ENCODE results near the gene PCCB.
"Not testable (repeated sequence)": the region's sequence is repeated elsewhere in the genome, so short reads cannot be mapped to it uniquely, and the experiment has no call there.

PCCB gene

DNA sequence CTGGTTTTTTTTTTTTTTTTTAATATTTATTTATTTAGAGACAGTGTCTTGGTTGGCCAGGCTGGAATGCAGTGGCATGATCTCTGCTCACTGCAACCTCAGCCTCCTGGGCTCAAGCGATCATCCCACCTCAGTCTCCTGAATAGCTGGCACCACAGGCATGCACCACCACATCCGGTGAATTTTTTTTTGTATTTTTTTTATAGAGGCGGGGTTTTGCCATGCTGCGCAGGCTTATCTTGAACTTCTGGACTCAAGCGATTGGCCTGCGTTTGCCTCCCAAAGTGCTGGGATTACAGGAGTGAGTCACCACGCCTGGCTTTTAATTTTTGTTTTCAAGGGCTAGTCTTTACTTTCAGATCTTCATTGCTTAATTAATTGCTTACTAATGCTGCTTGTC lies 13.1 kb downstream of the PCCB start:
- DNase-seq: no peak

DNA sequence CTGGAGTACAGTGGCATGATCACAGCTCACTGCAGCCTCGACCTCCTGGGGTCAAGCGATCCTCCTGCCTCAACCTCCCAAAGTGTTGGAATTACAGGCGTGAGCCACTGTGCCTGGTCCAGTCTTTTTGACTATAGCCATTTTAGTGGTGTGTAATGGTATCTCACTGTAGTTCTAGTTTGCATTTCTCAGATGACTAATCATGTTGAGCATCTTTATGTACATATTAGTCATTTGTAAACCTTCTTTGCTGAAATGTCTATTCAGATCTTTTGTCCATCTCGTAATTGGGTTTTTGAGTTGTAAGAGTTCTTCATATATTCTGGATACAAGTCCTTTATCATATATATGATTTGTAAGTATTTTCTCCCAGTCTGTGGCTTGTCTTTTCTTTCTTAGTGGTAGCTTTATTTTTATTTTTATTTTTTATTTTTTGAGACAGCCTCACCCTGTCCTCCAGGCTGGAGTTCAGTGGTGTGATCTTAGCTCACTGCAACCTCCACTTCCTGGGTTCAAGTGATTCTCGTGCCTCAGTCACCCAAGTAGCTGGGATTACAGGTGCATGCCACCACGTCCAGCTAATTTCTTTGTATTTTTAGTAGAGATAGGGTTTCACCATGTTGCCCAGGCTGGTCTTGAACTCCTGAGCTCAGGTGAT lies 16.5 kb downstream of the PCCB start:
- DNase-seq: not testable (repeated sequence)

DNA sequence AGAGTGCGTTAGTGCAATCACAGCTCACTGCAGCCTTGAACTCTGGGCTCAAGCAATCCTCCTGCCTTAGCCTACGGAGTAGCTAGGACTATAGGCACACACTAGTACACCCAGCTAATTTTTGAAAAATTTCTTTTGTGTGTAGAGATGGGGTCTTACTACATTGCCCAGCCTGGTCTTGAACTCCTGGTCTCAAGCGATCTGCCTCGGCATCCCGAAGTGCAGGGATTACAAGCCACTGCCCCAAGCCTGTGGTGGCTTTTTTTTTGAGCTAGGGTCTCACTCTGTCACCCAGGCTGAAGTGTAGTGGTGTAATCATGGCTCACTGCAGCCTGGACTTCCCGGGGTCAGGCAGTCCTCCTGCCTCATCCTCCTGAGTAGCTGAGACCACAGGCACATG lies 17.1 kb downstream of the PCCB start:
- no peak for DNase-seq

DNA sequence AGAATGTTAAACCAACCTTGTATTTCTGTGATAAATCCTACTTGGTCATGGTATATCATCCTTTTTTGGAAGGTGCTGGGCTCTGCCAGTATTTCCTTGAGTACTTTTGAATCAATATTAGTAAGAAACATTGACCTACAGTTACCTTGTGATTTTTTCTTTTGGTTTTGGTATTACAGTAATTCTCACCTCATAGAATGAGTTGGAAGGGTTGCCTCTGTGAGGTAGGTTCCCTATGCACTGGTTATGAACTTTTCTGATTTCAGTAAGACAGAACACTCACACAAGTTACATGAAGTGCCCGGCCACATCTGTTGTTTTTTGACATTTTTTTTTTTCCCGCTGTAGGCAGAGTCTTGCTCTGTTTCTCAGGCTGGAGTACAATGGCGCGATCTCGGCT lies 20.0 kb downstream of the PCCB start:
- DNase-seq: no peak

DNA sequence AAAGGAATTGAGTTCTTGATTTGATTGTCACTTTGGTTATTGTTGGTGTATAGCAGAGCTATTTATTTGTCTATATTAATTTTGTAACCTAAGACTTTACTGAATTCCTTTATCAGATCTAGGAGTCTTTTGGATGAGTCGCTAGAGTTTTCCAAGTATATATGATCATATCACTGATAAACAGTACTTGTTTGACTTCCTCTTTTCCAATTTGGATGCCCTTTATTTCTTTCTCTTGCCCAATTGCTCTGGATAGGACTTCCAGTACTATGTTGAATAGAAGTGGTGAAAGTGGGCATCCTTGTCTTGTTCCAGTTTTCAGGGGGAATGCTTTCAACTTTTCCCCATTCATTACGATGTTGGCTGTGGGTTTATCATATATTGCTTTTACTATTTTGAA lies 21.5 kb downstream of the PCCB start:
- not testable (repeated sequence) for DNase-seq

DNA sequence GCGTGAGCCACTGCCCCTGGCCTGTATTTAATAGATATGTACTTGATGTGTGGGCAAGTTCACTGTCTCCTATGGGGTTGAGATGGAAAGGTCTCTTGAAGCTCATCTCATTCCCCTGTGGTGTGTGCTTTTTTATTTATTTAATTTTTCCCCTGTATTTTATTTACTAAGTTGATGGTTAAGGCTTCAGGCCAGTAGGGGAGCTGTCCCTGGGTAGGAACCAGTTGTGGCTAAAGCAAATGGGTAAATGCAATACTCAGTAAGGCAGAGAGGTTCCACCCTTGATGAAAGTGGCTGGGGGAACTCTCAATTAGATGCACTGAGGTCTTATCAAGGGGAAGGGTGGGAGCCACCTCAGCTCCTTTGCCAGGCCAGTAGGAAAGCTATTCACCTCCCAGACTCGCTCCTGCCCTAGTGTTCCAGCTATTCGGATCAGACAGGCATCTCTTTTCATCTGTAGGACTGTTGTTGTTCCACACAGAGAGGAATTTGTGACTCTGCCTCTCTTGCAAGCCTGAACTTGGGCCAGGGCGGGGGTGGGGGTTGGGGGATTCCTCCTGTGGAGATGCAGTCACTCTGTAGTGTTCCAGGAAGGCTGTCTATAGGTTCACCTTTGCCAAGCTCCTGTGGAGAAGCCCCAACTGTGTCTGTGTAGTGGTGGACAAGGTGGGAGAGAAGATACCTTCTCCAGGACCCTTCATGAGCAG lies 26.1 kb downstream of the PCCB start:
- no peak for DNase-seq

DNA sequence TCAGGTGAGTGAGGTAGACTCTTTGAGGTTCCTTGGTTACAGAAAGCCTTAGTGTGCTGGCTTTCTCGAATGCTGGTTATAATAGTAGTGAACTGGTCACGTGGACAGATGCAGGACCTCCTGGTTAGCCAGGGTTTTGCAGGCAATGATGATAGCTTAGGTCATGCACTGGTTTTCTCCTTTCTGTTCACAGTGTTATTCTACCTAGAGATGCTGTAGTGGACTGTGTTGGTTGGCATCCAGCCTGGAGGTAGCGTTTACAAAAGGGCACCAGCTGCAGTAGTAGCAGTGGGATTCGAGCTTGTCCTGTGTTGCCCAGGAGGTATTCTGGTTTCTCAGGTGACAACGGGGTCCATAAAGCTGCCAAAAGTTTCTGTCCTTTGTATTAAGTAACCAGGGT lies 27.0 kb downstream of the PCCB start:
- DNase-seq: peak; percentile 8

DNA sequence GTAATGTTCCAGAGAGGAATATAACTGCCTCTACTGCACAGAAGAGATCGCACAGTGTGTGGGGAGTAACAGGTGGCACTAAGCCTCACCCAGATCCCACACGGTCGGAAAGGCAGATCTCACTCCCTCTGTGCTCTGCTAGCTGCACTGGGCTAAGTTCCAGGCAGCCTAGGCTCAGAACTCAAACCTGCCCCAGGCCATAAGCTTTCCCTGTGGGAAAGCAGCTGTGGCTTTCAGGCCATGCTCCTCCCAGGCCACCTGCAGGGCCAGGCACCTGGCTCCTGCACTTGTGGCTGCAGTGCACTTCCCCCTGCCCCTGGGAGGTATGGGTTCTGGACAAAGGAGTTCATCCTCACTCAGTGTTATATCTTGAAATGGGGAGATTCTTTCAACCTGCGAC lies 27.5 kb downstream of the PCCB start:
- DNase-seq: peak; percentile 31

DNA sequence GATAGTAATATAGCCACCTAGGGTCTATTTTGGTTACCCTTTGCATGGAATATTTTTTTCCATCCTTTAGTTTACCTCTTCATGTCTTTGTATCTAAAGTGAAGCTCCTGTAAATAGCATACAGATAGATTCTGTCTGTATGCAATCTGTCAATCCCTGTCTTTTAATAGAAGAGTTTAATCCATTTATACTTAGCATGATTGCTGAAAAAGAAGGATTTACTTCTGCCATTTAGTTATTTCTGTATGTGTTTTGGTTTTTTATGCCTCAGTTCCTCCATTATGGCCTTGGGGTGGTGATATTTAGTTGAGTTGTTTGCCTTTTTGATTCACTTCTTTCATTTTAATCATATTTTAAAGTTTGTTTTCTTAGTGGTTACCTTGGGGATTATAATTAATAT lies 29.0 kb downstream of the PCCB start:
- no peak for DNase-seq

DNA sequence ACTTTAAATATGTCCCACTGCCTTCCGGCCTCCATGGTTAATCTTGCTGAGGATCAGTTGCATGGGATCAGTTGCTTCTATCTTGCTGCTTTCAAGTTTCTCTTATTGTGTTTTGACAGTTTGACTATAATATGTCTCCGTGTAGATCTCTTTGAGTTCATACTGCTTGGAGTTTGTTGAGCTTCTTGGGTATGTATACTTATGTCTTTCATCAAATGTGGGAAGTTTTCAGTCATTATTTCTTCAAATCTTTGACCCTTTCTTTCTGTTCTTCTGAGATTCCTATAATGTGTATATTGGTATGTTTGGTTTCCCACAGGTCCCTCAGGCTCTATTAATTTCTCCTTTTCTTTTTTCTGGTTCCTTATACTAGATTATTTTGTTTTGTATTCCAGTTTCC lies 30.8 kb downstream of the PCCB start:
- DNase-seq: no peak

DNA sequence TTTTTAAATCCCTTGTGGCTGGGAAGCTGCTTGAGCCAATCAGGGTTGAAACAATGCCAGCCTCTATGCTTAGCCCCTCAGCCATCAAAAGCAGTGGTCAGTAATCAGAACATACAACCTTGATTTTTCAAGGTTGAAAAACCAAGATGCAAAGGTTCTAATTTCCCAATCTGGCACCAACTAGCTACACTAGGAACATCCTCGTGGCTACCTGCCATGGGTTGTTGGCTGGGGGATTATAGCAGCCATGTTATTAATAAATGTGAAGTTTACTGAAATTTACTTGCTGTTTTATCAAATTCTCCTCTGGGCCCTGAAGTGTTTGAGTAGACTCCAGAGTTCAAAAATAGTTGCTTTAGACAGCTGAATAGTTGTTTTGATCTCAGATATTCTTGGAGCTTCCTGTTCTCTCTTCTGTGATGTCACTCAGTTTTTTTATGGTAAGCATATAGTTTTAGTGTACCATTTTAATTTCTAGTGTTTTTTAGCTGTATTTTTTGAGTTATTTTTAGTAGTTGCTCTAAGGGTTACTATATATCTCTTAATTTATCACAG lies 31.9 kb downstream of the PCCB start:
- no peak for DNase-seq

DNA sequence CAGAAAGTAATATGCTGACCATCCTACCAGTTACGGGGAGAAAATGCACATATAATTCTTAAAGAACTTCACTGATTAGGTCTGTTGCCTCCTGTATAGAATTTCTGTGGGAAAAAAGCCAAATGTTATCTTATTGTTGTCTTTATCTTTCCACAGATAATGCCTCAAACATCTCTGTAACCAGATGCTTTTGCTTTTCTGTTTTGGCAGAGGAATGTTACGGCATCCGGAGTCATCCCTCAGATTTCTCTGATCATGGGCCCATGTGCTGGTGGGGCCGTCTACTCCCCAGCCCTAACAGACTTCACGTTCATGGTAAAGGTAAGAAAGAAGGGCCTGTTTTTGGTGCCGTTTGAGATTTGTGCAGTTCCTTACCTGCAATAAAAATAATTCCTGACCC lies 33.5 kb downstream of the PCCB start:
- DNase-seq: no peak

DNA sequence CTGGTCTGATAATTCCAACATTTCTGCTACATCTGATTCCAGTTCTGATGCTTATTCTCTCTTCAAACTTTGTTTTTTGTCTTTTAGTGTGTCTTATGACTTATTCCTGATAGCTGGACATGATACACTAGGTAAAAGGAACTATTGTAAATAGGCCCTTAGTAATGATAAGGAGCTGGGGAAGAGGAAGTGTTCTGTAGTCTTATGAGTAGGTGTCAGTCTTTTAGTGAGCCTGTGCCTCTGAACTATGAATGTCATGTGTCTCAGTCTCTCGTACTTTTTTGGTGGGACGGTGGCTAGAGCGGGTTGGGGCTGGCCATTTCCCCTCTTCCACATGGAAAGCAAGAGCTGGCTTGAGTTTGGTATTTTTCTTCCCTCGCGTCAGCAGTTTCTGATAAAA lies 41.2 kb downstream of the PCCB start:
- no peak for DNase-seq

DNA sequence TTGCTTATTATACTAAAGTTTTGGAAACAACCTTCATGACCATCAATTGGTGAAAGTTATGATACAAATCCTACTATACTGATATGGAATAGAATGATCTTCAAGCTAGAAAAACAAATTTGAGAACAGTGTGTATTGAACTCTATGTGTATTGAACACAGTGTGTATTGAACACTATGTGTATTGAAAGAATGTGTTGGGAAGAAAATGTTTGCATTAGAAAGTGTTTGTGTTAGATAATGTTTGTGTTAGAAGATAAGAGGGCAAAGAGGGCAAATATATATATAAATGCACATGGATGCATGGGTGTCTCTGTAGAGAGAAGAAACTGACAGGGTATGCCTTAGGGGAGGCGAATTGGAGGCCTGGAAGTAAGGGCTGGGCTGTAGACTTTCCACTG lies 42.4 kb downstream of the PCCB start:
- no peak for DNase-seq

DNA sequence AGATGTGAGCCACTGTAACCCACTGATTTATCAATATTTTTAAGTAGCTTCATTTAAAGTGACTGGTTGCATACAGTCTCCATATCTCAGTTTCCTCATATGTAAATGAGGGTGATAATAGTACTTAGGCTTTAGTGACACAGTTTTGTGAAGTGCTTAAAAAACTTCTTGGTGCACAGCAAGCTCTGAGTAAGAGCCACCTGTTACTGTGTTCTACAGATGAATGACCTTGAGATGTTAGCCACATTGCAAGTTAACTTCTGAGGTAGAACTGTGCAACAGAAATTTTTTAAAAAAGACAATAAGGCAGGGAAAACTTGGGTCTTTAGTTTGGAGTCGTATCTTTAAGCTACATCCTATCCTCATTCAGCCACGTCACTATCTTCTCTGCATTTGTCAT lies 43.1 kb downstream of the PCCB start:
- DNase-seq: no peak

DNA sequence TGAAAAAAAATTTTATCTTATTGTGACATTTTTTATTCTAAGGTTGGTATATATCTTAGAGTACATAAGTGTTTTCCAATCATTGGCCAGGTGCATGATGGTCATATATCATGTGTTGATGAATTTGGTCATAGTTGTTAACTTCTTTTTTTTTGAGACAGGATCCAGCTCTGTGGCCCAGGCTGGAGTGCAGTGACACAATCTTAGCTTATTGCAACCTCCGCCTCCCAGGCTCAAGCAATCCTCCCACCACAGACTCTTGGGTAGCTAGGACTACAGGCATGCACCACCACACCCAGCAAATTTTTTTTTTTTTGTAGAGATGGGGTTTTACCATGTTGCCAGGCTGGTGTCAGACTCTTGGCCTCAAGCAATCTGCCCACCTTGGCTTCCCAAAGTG lies 44.0 kb downstream of the PCCB start:
- no peak for DNase-seq

DNA sequence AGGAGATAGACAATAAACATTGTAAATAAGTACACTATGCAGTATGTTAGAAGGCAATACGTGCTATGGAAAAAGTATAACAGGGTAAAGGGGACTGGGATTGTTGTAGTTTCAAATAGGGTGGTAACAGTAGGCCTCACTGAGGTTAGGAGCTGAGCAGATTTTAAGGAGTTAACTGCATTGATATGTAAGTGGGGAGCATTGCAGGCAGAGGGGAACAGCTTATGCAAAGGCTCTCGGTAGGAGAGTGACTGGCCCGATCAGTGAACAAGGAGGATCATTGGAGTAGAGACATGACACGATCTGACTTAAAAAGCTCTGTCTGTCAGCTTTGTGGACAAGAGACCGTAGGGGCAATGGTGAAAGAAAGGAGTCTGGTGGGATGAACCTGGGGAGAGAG lies 46.8 kb downstream of the PCCB start:
- DNase-seq: no peak

DNA sequence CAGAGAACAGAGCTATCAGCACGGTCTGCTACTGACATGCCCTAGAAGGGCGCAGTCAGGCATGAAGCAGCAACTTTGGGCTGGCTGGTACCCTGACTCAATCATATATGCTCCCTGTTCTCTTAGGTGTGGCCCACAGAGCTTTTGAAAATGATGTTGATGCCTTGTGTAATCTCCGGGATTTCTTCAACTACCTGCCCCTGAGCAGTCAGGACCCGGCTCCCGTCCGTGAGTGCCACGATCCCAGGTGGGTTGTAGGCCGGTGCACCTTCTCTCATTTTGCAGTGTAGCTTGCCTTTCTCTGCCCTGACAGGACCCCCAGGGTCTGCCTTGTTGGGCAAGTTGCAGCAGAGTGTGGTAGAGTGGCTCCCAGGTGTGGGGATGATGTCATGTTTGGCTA lies 47.7 kb downstream of the PCCB start:
- DNase-seq: no peak

DNA sequence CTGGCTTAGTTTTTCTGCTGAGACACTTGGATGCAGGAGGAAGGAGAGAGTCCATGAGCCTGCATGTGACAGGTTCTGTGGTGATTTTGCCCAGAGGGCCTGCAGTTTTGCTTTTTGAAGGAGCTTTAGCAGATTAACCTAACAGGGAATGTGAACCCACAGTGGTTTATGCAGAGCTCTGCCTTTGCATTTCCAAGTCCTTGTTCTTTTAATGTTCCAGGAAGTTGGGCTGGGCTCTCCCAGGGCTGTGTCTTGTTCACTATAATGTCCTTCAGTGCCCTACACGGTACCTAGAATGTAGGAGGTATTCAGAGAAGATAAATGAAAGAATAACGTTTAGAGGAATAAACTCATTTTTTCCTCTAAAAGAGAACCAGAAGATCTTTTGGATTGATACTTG lies 50.3 kb downstream of the PCCB start:
- DNase-seq: no peak

DNA sequence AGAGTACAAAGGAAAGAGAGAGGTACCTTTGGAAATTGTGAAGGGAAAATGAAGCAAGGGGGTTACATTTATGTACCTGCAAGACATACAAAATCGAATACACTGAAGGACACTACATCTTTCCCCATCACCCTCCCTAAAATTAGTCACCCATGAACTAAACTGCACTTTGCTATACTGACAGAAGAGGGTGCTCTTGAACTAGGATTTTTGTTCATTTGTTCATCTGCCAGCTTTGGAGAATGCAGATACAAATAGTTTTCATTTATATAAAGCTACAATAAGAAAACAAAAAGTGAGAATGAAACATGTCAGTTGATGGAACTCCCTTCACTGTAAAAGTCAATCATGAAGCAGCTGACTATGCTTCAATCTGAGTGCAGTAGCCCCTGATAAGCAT lies 55.7 kb downstream of the PCCB start:
- DNase-seq: no peak

DNA sequence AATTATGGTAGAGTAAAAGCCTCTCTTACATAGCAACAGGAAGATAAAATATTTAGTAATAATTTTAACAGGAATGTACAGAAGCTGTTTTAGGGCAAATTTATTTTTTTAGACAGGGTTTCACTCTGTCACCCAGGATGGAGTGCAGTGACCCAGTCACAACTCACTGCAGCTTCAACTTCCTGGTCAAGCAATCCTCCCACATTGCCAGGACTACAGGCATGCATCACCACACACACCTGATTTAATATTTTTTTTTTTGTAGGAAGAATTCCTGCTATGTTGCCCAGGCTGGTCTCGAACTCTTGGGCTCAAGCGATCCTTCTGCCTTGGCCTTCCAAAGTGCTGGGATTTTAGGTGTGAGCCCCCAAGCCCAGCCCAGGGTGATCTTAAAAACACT lies 61.1 kb downstream of the PCCB start:
- no peak for DNase-seq

DNA sequence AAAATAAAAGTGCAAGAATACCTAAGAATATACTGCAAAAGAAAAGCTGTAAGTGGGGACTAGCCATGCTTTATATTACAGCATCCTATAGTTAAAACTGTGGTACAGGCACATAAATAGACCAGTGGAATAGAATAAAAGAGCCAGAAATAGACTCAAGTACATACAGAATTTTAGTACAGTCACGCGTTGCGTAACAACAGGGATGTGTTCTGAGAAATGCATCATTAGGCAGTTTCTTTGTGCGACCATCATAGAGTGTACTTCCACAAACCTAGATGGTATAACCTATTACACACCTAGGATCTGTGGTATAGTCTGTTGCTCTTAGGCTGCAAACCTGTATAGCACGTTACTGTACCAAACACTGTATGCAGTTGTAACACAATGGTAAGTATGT lies 61.8 kb downstream of the PCCB start:
- no peak for DNase-seq

DNA sequence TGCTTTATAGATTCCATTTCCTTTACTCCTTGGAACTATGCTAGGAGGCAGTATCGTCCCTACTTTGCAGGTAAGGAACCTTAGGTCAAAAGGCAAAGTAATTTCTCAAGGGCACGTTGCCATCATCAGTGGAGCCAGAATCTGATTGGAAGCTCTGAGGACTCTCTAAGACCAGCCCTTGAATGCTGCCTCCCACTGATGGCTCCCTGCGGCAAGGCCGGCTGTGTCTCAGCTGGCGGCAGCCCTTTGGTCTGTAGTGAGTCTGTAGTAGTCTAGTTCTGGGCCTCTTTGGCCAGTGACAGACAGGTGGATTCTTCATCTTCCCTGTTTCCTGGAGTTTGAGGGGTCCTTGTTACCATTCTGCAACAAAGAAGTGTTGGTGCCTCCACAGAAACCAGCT lies 76.2 kb downstream of the PCCB start:
- DNase-seq: no peak

DNA sequence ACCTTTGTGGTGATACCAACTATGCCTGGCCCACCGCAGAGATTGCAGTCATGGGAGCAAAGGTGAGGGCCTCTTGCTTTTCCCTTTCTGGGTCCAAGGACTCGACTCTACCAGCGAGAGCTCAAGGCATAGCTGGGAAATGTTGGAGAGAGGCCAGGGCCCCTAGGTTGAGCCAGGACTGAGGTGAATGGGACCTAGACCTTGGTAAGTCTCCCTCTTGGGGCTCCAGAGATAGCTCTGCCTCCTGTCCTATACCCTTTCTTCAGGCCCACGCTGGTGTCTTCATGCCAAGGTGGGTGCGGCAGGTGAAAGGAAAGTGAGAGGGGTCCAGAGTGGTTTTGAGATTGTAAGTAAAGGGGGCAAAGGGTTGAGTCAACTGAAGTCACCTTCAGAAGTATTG lies 77.5 kb downstream of the PCCB start:
- DNase-seq: no peak

DNA sequence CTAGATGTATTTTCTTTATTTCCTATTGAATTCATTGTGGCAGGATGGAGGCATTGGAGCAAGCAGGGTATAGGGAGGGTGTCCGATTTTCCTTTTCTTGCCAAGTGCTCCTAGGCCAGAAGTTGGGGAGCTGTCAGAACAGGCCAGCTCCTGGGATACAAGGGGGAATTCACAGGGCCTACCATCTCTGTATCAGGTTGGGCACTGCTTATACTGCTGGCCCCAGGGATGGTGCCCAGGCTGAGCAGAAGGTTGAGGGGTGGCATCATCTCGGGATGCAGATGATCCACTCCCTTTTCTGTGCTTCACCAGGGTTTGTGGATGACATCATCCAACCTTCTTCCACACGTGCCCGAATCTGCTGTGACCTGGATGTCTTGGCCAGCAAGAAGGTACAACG lies 79.5 kb downstream of the PCCB start:
- no peak for DNase-seq
